Measurements from ENCODE around the gene P4HA2. TPM values are rescaled to one million over a fixed set of nuclear protein-coding genes. Genes with fewer than 3 reads are reported as not detected.
A peak's percentile ranks its signal among the peaks of the same experiment; 100 is the strongest.

Gene P4HA2
- total and polyA plus RNA-seq, 8 donors: 9.0 to 109 (median 26.5) TPM

- WGBS, 5 donors: 12 to 30% (median 22%) methylated on average over 6 of the region's 6 CpGs
- intact Hi-C loops (cut with DNase I; ENCODE audit: low total_unique reads): no loop called here
- peak; percentile 59 to 78 for DNase-seq
- Histone ChIP-seq H3K36me3 (peaks cover 0 to 6% (median 2%) of the 10 kb centered on the region in 4 donors), H3K4me3 (peak overlapping the region in 1 of 4 donors; percentile 53), H3K27me3 (peaks cover 0 to 10% (median 4%) of the 10 kb centered on the region in 3 donors), H3K4me1 (peaks cover 30 to 89% (median 69%) of the 10 kb centered on the region in 4 donors), H3K9me3 (no peaks in the 10 kb centered on the region), H3K27ac (peak overlapping the region in 4 of 5 donors; percentile 86 to 97 (median 92))
- TF ChIP-seq POLR2AphosphoS5 (IDR thresholded peaks at IDR 0.05): peak in 1 of 3 donors; percentile 53
- no peak for TF ChIP-seq CTCF (IDR thresholded peaks at IDR 0.05)
- no peak for TF ChIP-seq EP300 (IDR thresholded peaks at IDR 0.05)
- TF ChIP-seq POLR2A (IDR thresholded peaks at IDR 0.05): no peak
Observed at GRCh38 chr5:132260714-132261551, 33.3 kb upstream of the P4HA2 start.

DNA sequence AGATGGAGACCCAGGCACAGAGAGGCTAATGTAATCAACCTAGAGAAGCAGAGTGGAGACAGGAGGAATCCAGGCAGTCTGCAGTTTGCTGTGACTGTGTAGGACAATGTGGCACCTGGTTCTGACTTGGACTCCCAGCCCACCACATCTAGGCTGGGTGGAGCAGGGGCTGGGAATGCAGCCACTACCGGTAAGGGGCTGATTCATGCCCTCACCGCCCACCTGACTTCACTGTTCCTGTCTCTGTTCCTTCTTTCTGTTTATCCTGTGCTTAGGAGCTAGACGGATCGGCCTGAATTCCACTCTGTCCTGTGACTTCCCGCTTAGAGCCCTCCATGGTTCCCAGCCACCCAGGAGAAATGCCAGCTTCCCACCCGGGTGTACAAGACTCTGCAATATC lies 32.4 kb upstream of the P4HA2 start:
- no peak for DNase-seq
- peak overlapping the region in 3 of 4 donors; percentile 6 to 75 (median 53) for H3K4me3 ChIP-seq
- intact Hi-C loops (cut with DNase I; ENCODE audit: low total_unique reads): no loop called here

GRCh38 chr5:132259069-132259851 lies 31.6 kb upstream of the P4HA2 start:
- TF ChIP-seq POLR2AphosphoS5 (IDR thresholded peaks at IDR 0.05) (peak; percentile 65 to 80 (median 78)), CTCF (IDR thresholded peaks at IDR 0.05) (no peak), EP300 (IDR thresholded peaks at IDR 0.05) (peak; percentile 53), POLR2A (IDR thresholded peaks at IDR 0.05) (peak in 1 of 4 donors; percentile 31)
- Histone ChIP-seq H3K4me1 (peaks cover 21 to 82% (median 60%) of the 10 kb centered on the region in 4 donors), H3K36me3 (peaks cover 0 to 6% (median 2%) of the 10 kb centered on the region in 4 donors), H3K9me3 (no peaks in the 10 kb centered on the region), H3K27ac (peak overlapping the region; percentile 53 to 97 (median 90)), H3K4me3 (peak overlapping the region; percentile 53 to 75 (median 54)), H3K27me3 (peaks cover 0 to 10% (median 4%) of the 10 kb centered on the region in 3 donors)
- intact Hi-C loops (cut with DNase I; ENCODE audit: low total_unique reads): no loop called here
- DNase-seq: peak; percentile 16 to 92
- 62 to 84% (median 65%) methylated on average over 7 to 24 of the region's 24 CpGs for WGBS, 5 donors

More for the DNA sequence above, 32.4 kb upstream of the P4HA2 start:
- H3K27me3 ChIP-seq: peaks cover 0 to 10% (median 4%) of the 10 kb centered on the region in 3 donors
- TF ChIP-seq POLR2A (IDR thresholded peaks at IDR 0.05) (no peak), POLR2AphosphoS5 (IDR thresholded peaks at IDR 0.05) (peak in 2 of 3 donors; percentile 59 to 84), EP300 (IDR thresholded peaks at IDR 0.05) (peak; percentile 70), CTCF (IDR thresholded peaks at IDR 0.05) (no peak)
- peaks cover 0 to 6% (median 2%) of the 10 kb centered on the region in 4 donors for H3K36me3 ChIP-seq
- no peaks in the 10 kb centered on the region for H3K9me3 ChIP-seq
- WGBS, 5 donors: 41 to 64% (median 56%) methylated on average over 6 of the region's 6 CpGs
- peak overlapping the region in 4 of 5 donors; percentile 86 to 97 (median 92) for H3K27ac ChIP-seq
- peaks cover 24 to 82% (median 61%) of the 10 kb centered on the region in 4 donors for H3K4me1 ChIP-seq

All from stomach (tissue), 9 donors.